ENCODE data around the gene PIEZO1. TPM values are rescaled to one million over a fixed set of nuclear protein-coding genes. Genes with fewer than 3 reads are reported as not detected.

Gene PIEZO1
- total RNA-seq, 1 experiment from 2014 or later = 71.1 TPM

DNA sequence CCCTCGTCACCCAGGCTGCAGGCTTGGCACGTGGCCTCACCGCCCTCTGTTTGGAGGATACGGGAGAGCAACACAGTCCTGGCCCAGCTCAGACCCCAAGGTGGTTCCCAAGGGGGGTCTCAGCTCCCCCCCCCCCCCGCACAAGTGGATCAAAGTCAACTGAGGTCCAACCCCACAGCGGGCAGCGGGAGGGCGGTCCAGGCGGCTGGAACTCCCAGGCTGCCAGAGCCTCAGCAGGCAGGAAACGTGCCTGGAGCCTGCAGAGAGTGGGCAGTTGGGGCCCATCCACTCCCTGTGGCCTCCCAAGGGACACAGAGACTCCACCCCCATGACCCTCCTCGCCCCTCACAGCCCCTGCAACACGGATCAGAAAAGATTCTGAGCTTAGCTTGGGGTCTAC is 36.7 kb downstream of the PIEZO1 start:
- whole genome bisulfite sequencing (ENCODE audit: extremely low coverage, insufficient read length, low lambda C conversion rate) = no CpG with 5 or more reads among the region's 12 CpGs
- H3K27ac Mint-ChIP-seq = no peak overlapping the region

More for the DNA sequence above, 36.7 kb downstream of the PIEZO1 start:
- Mint-ChIP-seq H3K4me1 (peaks cover 1 to 24% of the 10 kb centered on the region in 2 experiments; a peak in 3 of 4 replicates), H3K4me3 (no peak overlapping the region), H3K27me3 (ENCODE audit: low read depth) (no peaks in the 10 kb centered on the region), H3K36me3 (ENCODE audit: insufficient read depth in 1 of 3, low read depth in 3 of 3) (no peaks in the 10 kb centered on the region), H3K9me3 (no peaks in the 10 kb centered on the region)
- Histone ChIP-seq H2BK12ac (ENCODE audit: insufficient read length, low read depth, low read length) (no peak overlapping the region), H2BK120ac (ENCODE audit: low read depth, low read length, poor library complexity, severe bottlenecking) (no peak overlapping the region), H3K18ac (ENCODE audit: insufficient read length, low read depth, low read length) (no peak overlapping the region), H3K4ac (ENCODE audit: low read depth, low read length) (no peak overlapping the region), H3K23ac (ENCODE audit: insufficient read length, low read depth, low read length) (no peak overlapping the region), H3K27ac (ENCODE audit: insufficient read length, low read depth, low read length) (no peak overlapping the region), H2BK20ac (ENCODE audit: low read depth, low read length, poor library complexity, severe bottlenecking) (no peak overlapping the region), H3K9ac (ENCODE audit: extremely low read depth, insufficient read length, low read length) (no peak overlapping the region), H3K4me2 (ENCODE audit: insufficient read depth, insufficient read length, low read length) (no peak overlapping the region), H4K91ac (ENCODE audit: insufficient read length, low read depth, low read length) (no peak overlapping the region), H2AFZ (ENCODE audit: low read length) (no peak overlapping the region), H3K56ac (ENCODE audit: insufficient read length, low read depth, low read length) (no peak overlapping the region), H2BK15ac (ENCODE audit: low read depth, low read length) (no peak overlapping the region), H3K4me1 (ENCODE audit: insufficient read depth, low read length) (no peaks in the 10 kb centered on the region), H2BK5ac (ENCODE audit: insufficient read length, low read length) (no peak overlapping the region), H3K23me2 (ENCODE audit: insufficient read length, low read depth, low read length, poor library complexity, severe bottlenecking) (no peaks in the 10 kb centered on the region), H3K27me3 (ENCODE audit: insufficient read depth, low read length) (no peaks in the 10 kb centered on the region), H4K5ac (ENCODE audit: insufficient read length, low read depth, low read length) (no peak overlapping the region), H3K79me2 (ENCODE audit: insufficient read depth, low read length) (no peaks in the 10 kb centered on the region), H3K9me3 (ENCODE audit: control insufficient read depth, low read depth, low read length) (no peaks in the 10 kb centered on the region), H2AK5ac (ENCODE audit: insufficient read length, low read length) (no peak overlapping the region), H3T11ph (ENCODE audit: low read length) (no peak overlapping the region), H4K20me1 (ENCODE audit: control insufficient read depth, insufficient read depth, insufficient read length) (no peaks in the 10 kb centered on the region), H3K14ac (ENCODE audit: insufficient read depth, low read length) (no peak overlapping the region), H4K8ac (replicated peaks; ENCODE audit: insufficient read length, low read depth, low read length) (no peak overlapping the region), H3K79me1 (ENCODE audit: insufficient read depth, low read depth, low read length, poor library complexity, severe bottlenecking) (no peaks in the 10 kb centered on the region)
- TF ChIP-seq CTCF (conservative IDR thresholded peaks at IDR 0.05) = no peak
- no peak for DNase-seq
